HG02981 (cell line): Measurements from ENCODE around the gene S1PR2.
A peak's percentile ranks its signal among the peaks of the same experiment; 100 is the strongest.
"Not testable (repeated sequence)": the region's sequence is repeated elsewhere in the genome, so short reads cannot be mapped to it uniquely, and the experiment has no call there.

Source experiments
- ATAC-seq: cut with Tn5 transposase; IDR thresholded peaks from one replicate; pipeline ENCODE4 v1.9.1; 2021; ENCODE audit warnings: mild to moderate bottlenecking, moderate library complexity; ENCODE audit not compliant: unreplicated experiment

Gene S1PR2

DNA sequence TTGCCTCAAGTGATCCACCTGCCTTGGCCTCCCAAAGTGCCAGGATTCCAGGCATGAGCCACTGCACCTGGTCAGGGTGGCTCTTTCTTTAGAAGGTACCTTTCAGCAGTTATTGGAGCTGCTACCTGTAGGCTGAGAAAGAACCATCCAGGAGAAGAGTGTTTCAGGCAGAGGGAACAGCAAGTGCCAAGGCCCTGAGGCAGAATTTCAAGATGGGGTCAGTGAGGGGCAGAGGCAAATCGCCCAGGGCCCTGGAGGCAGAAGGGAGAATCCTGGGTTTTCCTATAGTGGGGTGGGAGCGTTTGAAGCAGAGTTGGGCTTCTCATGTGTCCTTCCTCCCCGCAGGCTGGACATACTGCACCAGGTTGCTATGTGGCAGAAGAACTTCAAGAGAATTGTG is 23.1 kb upstream of the S1PR2 start:
- ATAC-seq = no peak

DNA sequence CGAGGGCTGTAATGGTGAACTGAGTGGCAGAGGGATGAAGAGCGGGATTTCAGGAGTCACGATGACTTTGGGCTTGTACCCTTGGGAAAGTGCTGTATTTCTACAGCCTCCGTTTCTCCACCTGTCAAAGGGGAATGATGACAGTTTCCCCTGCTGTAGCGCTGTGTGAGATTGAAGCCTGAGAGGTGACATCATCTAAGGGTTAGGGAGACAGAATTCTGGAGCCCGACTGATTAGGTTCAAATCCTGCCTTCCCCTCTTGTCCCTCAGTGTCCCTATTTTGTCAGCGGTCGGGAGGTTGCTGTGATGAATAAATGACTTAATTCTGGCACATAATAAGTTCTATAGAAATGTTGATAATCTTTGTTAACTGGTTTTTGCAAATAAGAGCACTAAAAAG is 21.6 kb upstream of the S1PR2 start:
- ATAC-seq = no peak

DNA sequence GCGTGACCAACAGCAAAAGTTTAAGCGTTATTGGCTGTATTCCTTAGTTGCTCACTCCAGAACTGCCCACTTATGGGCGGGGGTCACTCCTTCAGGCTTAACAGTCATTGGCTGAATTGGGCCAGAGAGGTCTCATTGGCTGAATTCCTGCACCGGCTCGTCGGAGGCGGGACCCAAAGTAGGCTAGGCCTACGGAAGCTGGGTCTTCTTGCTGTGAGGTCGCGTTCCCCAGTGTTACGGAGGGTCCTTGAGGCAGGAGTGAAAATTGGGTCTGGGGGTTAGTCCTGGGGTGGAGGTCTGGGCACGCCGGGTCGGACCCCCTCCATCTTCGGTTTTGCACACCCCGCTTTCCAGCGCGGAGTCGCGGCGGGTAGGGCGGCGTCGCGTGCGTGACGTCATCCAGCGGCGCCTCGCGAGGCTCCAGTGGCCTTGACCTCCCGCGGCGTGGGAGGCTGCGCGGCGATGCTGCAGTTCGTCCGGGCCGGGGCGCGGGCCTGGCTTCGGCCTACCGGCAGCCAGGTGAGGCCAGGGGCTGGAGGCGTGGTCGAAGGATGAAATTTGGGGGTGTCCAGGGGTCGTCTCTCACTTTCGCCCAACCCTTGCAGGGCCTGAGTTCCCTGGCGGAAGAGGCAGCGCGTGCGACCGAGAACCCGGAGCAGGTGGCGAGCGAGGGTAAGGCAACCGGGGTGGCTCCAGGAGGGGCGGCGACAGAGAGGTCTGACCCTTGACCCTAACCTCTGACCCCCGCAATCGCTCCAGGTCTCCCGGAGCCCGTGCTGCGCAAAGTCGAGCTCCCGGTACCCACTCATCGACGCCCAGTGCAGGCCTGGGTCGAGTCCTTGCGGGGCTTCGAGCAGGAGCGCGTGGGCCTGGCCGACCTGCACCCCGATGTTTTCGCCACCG is 20.9 kb upstream of the S1PR2 start, which contains the start of gene MRPL4:
Gene MRPL4, plus strand, starts transcription at position 423 of the 903 bp plus-strand sequence. Its CDS starts 40 bp downstream, at position 463.
- ATAC-seq = peak; percentile 89

DNA sequence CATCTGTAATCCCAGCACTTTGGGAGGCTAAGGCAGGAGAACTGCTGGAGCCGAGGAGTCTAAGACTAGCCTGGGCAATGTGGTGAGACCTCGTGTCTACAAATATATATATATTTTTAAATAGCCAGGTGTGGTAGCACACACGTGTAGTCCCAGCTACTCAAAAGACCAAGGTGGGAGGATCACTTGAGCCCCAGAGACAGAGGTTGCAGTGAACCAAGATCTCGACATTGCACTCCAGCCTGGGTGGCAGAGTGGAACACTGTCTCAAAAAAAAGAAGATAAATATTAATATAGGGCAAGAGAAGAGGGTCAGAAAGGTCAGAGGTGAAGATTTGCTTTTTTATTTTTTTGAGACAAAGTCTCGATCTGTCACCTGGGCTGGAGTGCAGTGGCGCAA is 15.4 kb upstream of the S1PR2 start:
- no peak for ATAC-seq

DNA sequence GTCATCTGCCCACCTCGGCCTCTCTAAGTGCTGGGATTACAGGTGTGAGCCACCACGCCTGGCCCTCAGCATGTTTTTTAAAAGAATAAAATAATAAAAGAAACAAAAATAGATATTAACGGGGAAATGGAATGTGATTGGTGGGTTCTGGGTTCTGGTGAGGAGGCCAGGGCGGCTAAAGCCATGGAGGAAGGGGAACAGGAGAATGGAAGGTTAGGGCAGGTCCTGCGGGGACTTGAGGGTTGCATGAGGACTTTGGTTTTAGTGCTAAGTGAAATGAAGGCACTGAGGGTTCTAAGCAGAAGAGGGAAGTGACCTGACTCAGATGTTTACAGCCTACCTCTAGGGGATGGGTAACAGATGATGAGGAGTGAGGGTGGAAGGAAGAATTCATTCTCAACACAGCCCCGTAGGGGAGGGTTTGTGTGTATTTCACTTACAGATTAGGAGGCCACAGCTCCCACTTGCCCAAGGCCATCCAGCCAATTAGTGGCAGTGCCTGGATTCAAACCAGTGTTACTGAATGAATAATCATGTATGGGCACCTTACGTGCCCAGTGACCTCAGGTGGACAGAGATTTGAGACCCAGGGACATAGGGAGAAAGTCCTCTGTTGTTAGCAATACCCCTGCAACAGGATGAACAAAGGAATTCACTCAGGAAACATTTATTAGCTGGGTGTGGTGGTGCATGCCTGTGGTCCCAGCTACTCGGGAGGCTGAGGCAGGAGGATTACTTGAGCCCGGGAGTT is 14.2 kb upstream of the S1PR2 start:
- ATAC-seq = no peak

DNA sequence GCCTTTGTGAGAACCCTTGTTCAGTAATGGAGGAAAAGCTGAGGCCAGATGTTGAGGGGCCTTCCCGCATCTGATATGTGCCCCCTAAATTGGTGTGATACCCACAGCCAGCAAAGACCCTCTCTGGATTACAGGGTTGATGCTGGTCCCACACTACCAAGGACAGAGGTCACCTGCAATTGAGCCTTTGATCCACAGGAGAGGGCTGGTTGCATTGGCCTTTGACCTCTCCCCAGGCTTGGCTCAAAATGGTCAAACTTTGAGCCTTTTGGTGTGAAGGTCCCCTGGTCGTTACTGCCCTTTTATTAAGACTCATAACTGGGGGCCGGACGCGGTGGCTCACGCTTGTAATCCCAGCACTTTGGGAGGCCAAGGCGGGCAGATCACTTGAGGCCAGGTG is 12.5 kb upstream of the S1PR2 start:
- no peak for ATAC-seq

DNA sequence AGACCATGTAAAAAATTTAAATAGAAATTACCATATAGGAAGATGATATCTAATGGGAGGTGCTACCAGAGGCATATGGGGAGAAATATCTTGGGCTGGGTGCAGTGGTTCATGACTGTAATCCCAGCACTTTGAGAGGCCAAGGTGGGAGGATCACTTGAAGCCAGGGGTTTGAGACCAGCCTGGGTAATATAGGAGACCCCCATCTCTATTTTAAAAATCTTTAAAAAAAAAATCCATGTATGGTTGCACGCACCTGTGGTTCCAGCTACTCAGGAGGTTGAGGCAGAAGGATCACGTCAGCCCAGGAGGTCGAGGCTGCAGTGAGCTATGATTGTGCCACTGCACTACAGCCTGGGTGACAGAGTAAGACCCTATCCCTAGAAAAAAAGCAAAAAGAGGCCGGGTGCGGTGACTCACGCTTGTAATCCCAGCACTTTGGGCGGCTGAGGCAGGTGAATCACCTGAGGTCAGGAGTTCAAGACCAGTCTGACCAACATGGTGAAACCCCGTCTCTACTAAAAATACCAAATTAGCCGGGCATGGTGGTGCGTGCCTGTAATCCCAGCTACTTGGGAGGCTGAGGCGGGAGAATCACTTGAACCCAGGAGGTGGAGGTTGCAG is 10.8 kb upstream of the S1PR2 start:
- ATAC-seq = not testable (repeated sequence)

DNA sequence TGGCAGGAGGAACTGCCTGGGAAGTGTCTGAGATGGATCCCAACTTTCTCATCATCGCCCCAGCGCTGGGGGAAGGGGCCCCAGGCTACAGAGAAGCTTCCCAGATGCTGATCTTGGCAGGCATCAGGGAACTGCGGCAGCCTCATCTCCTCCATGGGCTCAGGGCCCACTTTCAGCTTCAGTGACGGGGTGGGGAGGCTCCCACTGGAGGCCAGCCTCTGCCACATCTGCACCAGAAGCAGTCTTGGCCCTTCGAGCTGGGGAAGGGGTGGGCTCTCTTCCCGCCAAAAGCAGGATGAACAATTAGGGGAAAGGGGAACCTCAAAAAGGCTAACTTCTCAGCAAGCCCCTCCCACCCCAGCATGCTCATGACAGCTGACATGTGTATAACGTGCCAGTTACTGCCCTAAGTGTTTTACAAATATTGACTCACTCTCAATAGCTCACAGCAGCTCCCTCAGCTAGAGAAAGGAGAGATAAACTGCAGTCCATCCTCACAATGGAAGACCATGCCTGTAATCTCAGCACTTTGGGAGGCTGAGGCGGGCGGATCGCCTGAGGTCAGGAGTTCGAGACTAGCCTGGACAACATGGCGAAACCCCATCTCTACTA is 7.1 kb upstream of the S1PR2 start:
- no peak for ATAC-seq

DNA sequence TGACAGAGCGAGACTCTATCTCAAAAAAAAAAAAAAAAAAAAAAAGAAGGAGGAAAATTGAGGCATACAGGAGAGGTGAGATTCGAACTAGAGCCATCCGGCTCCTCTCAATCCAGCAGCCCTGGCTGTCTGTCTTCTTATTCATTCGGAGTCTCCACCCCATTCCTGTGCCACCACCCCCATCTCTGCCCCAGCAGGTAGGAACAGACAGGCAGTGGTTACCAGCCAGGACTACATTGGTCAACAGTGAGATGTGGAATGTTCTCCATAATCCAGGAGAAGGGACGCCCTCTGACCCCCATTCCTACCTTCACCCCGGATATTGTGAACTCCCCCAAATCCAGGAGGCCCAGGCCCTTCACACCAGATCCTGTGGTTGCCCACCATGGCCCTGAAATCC is 6.6 kb upstream of the S1PR2 start:
- no peak for ATAC-seq

DNA sequence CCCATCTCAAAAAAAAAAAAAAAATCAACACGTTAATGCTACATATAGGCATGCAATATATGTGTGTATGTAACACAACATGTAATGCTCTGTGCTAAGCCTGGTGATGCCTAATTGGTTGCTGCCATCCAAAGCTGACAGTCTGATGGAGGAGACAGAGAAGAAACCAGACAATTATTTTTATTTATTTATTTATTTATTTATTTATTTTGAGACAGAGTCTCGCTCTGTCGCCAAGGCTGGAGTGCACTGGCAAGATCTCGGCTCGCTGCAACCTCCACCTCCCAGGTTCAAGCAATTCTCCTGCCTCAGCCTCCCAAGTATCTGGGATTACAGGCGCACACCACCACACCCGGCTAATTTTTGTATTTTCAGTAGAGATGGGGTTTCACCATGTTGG is 4.3 kb upstream of the S1PR2 start:
- not testable (repeated sequence) for ATAC-seq

DNA sequence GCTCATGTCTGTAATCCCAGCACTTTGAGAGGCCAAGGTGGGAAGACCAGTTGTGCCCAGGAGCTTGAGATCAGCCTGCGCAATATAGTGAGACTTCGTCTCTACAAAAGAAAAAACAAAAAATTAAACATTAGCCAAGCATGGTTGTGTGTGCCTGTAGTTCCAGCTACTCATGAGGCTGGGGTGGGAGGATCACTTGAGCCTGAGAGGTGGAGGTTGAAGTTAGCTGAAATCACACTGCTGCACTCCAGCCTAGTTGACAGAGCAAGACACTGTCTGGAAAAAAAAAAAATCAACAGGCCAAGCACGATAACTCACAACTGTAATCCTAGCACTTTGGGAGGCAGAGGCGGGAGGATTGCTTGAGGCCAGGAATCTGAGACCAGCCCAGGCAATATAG is 3.9 kb upstream of the S1PR2 start:
- no peak for ATAC-seq

DNA sequence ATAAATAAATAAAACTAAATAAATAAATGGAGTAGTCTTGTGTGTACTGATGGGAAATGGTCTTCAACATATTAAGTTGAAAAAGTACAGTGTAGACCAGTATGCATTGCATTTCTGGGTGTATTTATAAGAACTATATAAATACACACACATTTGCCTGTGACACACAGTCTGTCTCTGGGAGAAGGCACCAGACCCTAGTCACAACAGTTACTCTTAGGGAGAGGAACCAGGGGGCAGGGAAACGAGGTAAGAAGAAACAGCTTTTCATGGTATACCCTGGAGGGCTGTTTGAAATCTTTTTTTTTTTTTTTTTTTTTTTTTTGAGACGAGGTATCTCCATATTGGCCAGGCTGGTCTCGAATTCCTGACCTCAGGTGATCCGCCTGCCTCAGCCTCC is 2.8 kb upstream of the S1PR2 start:
- ATAC-seq = no peak

DNA sequence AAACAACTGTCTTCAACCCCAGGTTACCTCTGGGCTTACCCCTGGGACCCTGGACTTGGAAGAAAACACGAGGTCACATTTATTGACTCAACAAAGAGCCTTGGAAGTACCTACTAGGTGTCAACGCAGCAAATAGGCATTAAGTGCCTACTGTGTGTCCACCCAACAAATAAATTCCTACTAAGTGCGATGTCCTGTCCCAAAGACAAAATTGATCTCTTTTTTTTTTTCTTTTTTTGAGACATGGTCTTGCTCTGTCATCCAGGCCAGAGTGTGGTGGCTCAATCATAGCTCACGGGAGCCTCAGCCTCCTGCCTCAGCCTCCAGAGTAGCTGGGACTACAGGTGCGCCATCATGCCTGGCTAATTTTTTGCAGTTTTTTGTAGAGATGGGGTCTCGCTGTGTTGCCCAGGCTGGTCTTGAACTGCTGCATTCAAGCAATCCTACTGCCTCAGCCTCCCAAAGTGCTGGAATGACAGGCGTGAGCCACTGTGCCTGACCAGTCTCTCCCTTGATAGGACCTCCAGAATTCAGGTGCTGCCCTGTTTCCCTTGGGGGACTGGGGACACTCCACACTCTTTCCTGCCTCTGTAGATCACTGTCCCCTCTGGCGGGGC is 589 bp upstream of the S1PR2 start:
- ATAC-seq = no peak

DNA sequence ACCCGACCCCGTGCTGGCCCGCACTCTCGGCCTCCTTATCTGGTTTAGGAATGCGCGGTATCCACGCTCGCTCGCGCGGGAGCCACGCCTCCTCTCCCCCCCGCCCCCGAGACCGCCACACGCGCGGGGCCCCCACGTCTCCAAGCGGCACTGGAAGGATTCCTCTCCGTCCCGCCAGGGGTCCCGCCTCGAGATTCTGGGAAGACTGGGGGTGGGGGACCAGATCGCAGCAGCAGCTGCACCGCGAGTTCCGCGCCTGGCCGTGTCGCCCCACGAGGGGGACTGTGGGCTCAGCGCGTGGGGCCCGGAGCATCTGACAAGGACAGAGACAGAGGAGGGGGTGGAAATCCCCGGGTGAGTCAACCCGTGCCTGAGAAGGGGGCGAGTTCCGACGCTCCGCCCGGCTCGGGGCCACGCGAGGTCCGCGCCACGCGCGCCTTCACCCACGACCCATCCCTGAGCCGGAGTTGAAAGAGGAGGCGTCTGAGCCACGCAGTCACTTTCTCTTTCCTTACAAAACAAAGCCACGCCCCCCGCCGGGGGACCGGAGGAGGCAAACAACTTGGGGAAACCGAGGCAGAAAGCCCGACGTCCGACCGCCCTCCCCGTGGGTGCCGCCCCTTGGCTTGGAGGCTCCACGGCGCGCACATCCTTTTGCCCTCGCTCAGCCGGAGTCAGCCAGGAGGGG is 814 bp downstream of the S1PR2 start:
- no peak for ATAC-seq

DNA sequence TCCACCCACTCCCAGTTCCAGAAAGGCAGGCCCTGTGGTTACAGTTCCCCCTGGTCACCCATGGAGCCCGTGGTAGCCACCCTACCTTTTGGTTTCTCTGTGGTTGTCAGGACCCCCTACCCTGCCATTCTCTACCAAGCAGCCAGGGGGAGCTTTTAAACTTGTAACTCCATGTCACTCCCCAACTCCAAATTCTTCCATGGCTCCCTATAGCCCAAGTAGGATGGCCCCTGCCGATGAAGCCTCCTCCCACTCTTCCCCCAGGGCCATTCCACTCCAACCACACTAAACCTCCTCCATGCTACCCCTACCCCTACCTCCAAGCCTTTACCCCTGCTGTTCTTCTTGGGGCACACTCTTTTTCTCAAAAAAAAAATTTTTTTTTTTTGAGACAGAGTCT is 2.2 kb downstream of the S1PR2 start:
- no peak for ATAC-seq

DNA sequence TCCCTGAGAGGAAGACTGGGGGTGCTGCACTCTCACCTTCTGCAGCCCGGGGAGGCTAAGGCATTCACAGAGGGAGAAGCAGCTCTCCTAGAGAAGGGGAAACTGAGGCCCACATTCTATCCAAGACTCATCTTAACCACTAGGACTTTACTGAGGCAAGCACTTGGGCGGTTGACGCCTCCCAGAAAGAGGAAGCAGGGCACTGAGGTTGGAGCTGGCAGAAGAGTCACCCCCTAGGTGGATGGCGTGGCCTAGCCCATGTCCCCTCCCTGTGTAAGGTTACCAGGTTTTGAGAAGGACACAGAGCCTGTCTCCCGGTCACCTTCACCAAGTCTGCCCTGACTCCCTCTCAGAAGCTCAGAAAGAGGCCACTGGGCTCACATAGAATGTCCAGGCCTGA is 2.7 kb downstream of the S1PR2 start:
- no peak for ATAC-seq

DNA sequence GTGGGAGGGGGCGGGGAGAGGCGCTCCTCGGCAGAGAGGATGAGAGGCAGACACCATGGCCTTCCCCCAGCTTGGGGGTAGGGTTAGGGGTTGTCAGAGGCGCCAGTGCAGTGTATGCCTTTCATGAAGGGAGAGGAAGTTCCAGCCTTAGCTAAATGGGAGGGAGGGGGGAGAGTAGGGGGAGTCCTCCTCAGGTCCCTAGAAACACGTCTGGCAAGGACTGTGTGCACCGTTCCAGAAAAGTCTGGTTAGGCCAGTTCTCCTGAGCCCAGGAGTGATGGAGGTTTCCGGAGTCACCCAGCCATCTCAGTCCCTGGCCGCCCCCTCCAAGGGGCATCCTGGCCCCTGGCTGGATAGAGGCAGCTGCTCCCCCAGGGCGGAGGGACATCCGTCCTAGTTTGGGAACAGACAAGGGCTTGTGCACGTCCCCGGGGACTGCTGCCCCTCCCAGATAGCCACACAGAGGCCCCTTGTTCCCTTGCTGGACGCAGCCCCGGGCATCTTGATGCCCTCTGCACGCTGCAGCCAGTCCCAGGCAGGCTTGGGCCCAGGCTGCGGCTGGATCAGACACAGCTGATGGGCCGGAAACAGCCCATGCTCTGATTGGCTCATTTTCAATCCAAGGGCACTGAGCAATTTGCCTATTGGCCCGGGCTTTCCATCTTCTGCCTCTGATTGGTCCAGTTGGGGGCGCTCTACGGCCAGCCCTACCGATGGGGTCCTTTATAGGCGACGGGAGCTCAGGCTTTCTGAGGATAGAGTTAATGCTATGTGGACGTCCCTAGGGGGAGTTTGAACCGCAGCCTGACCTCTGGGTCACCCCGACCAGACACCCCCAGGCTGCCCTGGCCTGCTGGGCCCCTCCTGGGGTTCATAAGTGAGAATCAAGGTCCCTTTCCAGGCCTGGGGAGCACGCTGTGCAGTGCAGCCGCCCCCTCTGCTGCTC is 3.8 kb downstream of the S1PR2 start:
- ATAC-seq = no peak

DNA sequence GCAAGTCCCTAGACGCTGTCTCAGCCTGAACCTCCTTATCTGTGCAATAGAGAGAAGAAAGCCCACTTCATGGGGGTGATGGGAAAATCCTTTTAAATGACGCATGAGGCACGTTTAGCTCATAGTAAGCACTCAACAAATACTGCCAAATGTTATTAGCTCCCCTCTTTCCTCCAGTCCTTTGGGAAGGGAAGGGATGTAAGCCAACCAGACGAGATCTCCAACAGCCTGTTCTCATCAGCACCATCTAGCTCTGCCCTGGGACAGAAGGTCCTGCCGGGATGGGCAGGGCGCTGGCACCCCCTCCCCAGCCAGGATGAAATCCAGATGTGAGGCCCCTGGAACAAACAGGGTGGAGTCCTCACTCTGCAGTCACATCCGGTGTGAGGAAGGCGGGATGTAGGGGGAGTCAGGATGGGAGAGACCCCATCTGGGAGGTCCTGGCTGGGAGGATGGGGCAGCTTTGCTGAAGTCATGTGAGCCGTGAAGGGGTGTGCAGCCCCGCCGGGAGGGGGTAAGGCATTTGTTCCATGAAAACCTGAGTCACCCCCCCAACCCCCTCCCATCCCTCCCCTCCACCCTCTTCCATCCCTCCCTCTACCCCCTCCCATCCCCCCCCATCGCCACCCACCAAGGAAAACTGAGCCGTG is 4.6 kb downstream of the S1PR2 start:
- ATAC-seq = no peak

DNA sequence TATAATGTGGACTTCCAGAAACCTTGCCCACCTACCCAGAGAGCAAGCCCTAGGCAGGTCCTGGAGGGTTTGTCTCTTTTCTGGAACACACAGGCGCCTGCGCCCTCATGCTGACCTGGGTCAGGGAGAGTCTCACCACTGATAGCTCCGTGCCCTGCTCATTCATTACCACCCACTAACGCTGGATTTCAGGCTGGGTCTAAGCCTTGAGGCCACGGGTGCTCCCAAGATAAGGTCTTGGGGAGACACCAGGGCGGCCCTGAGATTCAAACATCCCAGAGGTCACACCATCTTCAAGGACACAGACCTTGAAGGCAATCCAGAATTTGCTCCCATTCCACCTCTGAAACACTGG is 5.1 kb downstream of the S1PR2 start:
- no peak for ATAC-seq
